ENCODE results near the gene TMEM150A. TPM values are rescaled to one million over a fixed set of nuclear protein-coding genes. Genes with fewer than 3 reads are reported as not detected.
"Not testable (repeated sequence)": the region's sequence is repeated elsewhere in the genome, so short reads cannot be mapped to it uniquely, and the experiment has no call there.

The TMEM150A gene
- total RNA-seq, 4 donors from 2014 or later = 12.9 to 29.4 (median 16.6) TPM

GRCh38 chr2:85595301-85596025, 7.0 kb downstream of the TMEM150A start, which contains the start of gene RNF181:
Gene RNF181, plus strand, starts transcription at chr2:85595745. Its CDS starts 19 bp downstream, at chr2:85595764.
- Histone ChIP-seq H3K36me3 (peaks cover 0 to 37% (median 4%) of the 10 kb centered on the region in 3 donors), H3K27ac (peak within 1 kb of the TSS; percentile 86 to 95 (median 92)), H3K9me3 (no peaks in the 10 kb centered on the region), H3K27me3 (no peaks in the 10 kb centered on the region), H3K4me3 (peak within 1 kb of the TSS; percentile 73 to 90 (median 82)), H3K4me1 (peaks cover 0 to 67% (median 37%) of the 10 kb centered on the region in 4 donors)
- whole genome bisulfite sequencing, 2 donors = 0% methylated on average over 41 to 45 of the region's 47 CpGs
- TF ChIP-seq POLR2A (IDR thresholded peaks at IDR 0.05) (peak; percentile 82 to 93), CTCF (IDR thresholded peaks at IDR 0.05) (peak in 1 of 5 experiments; percentile 27), EP300 (IDR thresholded peaks at IDR 0.05) (peak; percentile 40 to 94)
- DNase-seq (ENCODE audit: low spot score in 2 of 2) = peak; percentile 90 to 97

DNA sequence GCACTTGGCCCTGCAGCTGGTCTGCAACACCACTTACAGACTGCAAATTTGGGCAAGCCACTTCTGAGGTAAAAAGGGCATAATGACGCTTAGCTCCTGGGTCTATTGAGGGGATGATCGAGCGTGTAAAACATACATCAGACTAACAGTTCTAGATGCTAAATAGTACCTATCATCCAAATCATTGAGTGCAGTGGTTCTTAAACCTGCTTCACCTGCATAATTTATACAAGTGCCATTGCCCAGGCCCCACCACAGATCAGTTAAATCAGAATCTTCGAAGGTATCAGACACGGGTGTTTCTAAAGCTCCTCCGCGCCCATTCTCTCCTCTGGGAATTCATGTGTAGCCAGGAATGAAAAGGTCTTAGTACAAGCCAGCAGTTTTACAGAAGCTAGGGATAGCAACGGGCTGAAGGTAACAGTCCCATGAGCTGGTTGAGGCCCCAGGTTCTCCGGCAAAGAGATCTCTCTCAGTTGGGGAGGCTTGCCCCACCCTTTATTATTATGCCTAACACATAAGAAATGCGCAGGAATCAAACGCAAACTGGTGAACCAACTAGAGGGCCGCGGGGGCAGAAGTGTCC, 7.7 kb downstream of the TMEM150A start:
- Histone ChIP-seq H3K4me1 (peaks cover 0 to 67% (median 44%) of the 10 kb centered on the region in 4 donors), H3K27me3 (no peaks in the 10 kb centered on the region), H3K9me3 (no peaks in the 10 kb centered on the region), H3K36me3 (peaks cover 0 to 31% (median 4%) of the 10 kb centered on the region in 3 donors), H3K4me3 (peak overlapping the region; percentile 73 to 90 (median 82)), H3K27ac (peak overlapping the region; percentile 86 to 95 (median 92))
- WGBS, 2 donors = 15 to 17% methylated on average over 11 to 13 of the region's 13 CpGs
- DNase-seq (ENCODE audit: low spot score in 2 of 2) = no peak
- TF ChIP-seq CTCF (IDR thresholded peaks at IDR 0.05) (no peak), POLR2A (IDR thresholded peaks at IDR 0.05) (no peak), EP300 (IDR thresholded peaks at IDR 0.05) (no peak)

- no peak overlapping the region for H3K27ac ChIP-seq
- WGBS, 2 donors = 58 to 63% methylated on average over 3 of the region's 3 CpGs
- no peak for DNase-seq (ENCODE audit: low spot score in 2 of 2)
- TF ChIP-seq EP300 (IDR thresholded peaks at IDR 0.05) (no peak), POLR2A (IDR thresholded peaks at IDR 0.05) (no peak), CTCF (IDR thresholded peaks at IDR 0.05) (no peak)
- H3K27me3 ChIP-seq = no peaks in the 10 kb centered on the region
- H3K9me3 ChIP-seq = no peaks in the 10 kb centered on the region
- H3K4me3 ChIP-seq = no peak overlapping the region
- peaks cover 0 to 13% (median 4%) of the 10 kb centered on the region in 3 donors for H3K36me3 ChIP-seq
- peaks cover 0 to 80% (median 58%) of the 10 kb centered on the region in 4 donors for H3K4me1 ChIP-seq
Observed at GRCh38 chr2:85593023-85593422, 9.5 kb downstream of the TMEM150A start.

DNA sequence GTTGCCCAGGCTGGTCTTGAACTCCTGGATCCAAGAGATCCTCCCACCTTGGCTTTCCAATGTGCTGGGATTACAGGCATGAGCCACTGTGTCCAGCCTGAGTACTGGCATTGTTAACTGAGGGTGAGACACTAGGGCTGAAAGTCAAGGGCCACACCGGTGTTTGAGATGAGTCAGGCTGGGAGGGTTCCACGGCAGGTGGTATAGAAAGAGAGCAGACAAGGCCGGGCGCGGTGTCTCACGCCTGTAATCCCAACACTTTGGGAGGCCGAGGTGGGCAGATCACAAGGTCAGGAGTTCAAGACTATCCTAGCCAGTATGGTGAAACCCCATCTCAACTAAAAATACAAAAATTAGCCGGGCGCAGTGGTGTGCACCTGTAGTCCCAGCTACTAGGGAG, 10.2 kb downstream of the TMEM150A start:
- H3K9me3 ChIP-seq; DNase-seq (ENCODE audit: low spot score in 2 of 2); H3K27me3 ChIP-seq; H3K36me3 ChIP-seq; H3K4me3 ChIP-seq: not testable (repeated sequence)
- peak overlapping the region in 2 of 4 donors; percentile 93 to 95 for H3K27ac ChIP-seq
- 94 to 96% methylated on average over 9 of the region's 9 CpGs for WGBS, 2 donors
- peaks cover 0 to 83% (median 65%) of the 10 kb centered on the region in 4 donors for H3K4me1 ChIP-seq

DNA sequence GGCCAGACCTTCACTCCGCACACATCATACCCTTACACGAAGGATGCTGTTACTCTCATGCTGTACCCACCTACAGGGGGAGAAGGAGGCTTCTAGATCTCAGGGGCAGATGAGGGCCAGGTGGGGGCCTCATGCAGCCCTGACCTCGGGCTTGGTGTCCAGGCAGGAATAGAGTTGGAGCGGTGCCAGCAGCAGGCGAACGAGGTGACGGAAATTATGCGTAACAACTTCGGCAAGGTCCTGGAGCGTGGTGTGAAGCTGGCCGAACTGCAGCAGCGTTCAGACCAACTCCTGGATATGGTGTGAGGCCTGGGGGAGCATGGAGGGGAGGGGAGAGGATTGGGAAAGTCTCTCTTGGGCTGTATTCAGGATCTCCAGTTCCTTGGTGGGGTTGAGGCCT, 10.9 kb downstream of the TMEM150A start:
- Histone ChIP-seq H3K9me3 (no peaks in the 10 kb centered on the region), H3K27ac (peak overlapping the region; percentile 30 to 95 (median 84)), H3K4me1 (peaks cover 0 to 84% (median 62%) of the 10 kb centered on the region in 4 donors), H3K4me3 (no peak overlapping the region), H3K27me3 (no peaks in the 10 kb centered on the region), H3K36me3 (peaks cover 0 to under 1% (median 0%) of the 10 kb centered on the region in 3 donors)
- 71 to 76% methylated on average over 10 to 12 of the region's 12 CpGs for WGBS, 2 donors
- TF ChIP-seq EP300 (IDR thresholded peaks at IDR 0.05) (no peak), POLR2A (IDR thresholded peaks at IDR 0.05) (no peak), CTCF (IDR thresholded peaks at IDR 0.05) (no peak)
- DNase-seq (ENCODE audit: low spot score in 2 of 2) = no peak

All from tibial nerve (tissue), 4 donors.